GM12878 (cell line): ENCODE data around the gene MBD2.

ENCODE experiments used
- FOXM1 ChIP-seq: IDR thresholded peaks from 2 replicates; pipeline ENCODE4 v1.6.1; 2012; ENCODE audit warnings: low read depth, mild to moderate bottlenecking, inconsistent platforms, low read length, moderate library complexity
- POLR2A ChIP-seq: IDR thresholded peaks from 2 replicates; pipeline ENCODE4 v1.6.1; 2011; ENCODE audit warnings: low read depth, mild to moderate bottlenecking, low read length
- SUZ12 ChIP-seq: fragments of 200-600 bp; sonication (generic); IDR thresholded peaks from one replicate; pipeline ENCODE4 v1.6.1; 2018; ENCODE audit warnings: antibody characterized with exemption, mild to moderate bottlenecking; ENCODE audit not compliant: unreplicated experiment

DNA sequence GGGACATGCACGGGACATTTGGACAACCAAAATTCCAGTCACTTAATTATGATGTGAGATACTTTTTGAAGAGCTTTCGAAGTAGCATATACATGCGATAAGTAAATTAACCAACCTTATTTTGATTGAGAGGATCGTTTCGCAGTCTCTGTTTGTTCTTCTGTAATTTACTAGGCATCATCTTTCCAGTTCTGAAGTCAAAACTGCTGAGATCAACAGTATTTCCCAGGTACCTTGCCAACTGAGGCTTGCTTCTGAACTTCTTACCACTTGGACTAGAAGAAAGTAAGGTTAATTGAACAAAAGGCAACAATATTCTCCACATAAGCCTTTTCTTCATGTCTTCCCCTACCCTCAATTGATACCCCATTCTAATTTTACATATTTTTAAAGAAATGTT lies 19.6 kb downstream of the MBD2 start:
- TF ChIP-seq FOXM1 (no peak), SUZ12 (no peak), POLR2A (no peak)
